ENCODE results near the gene FMN2.

DNA sequence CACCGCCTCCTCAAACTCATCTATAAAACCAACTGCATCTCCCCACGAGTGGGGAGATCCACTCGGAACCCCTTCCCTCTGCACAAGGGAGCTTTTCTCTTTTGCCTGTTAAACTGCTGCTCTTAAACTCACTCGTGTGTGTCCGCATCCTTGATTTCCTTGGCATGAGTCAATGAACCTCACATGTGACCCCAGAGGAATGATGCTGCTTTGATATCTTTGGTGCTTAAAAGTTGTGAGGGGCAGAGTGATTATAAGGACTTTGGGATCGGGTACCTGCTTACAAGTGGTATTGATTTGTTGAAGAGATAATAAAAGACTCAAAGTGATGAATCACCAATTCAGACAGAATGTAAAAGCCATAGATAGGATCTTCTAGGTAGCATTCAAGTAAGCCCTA is 394.9 kb downstream of the FMN2 start:
- TF ChIP-seq ZNF565 (CRISPR knock-in tag; conservative IDR thresholded peaks at IDR 0.05; ENCODE audit: low read depth) (no peak), ESRRG (CRISPR knock-in tag; IDR thresholded peaks at IDR 0.05) (no peak), ISL1 (CRISPR knock-in tag; IDR thresholded peaks at IDR 0.05) (no peak), ZNF70 (CRISPR knock-in tag; IDR thresholded peaks at IDR 0.05) (no peak), RARB (CRISPR knock-in tag; IDR thresholded peaks at IDR 0.05) (no peak), TOX (CRISPR knock-in tag; IDR thresholded peaks at IDR 0.05; ENCODE audit: borderline replicate concordance) (no peak)
- TF ChIP-seq, protein P1, sequence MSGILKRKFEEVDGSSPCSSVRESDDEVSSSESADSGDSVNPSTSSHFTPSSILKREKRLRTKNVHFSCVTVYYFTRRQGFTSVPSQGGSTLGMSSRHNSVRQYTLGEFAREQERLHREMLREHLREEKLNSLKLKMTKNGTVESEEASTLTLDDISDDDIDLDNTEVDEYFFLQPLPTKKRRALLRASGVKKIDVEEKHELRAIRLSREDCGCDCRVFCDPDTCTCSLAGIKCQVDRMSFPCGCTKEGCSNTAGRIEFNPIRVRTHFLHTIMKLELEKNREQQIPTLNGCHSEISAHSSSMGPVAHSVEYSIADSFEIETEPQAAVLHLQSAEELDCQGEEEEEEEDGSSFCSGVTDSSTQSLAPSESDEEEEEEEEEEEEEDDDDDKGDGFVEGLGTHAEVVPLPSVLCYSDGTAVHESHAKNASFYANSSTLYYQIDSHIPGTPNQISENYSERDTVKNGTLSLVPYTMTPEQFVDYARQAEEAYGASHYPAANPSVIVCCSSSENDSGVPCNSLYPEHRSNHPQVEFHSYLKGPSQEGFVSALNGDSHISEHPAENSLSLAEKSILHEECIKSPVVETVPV (CRISPR knock-in tag; IDR thresholded peaks at IDR 0.05), result no peak
- TF ChIP-seq, protein P2, sequence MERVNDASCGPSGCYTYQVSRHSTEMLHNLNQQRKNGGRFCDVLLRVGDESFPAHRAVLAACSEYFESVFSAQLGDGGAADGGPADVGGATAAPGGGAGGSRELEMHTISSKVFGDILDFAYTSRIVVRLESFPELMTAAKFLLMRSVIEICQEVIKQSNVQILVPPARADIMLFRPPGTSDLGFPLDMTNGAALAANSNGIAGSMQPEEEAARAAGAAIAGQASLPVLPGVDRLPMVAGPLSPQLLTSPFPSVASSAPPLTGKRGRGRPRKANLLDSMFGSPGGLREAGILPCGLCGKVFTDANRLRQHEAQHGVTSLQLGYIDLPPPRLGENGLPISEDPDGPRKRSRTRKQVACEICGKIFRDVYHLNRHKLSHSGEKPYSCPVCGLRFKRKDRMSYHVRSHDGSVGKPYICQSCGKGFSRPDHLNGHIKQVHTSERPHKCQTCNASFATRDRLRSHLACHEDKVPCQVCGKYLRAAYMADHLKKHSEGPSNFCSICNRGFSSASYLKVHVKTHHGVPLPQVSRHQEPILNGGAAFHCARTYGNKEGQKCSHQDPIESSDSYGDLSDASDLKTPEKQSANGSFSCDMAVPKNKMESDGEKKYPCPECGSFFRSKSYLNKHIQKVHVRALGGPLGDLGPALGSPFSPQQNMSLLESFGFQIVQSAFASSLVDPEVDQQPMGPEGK (CRISPR knock-in tag; IDR thresholded peaks at IDR 0.05; ENCODE audit: borderline replicate concordance), result no peak
